Measurements from ENCODE around the gene MIGA2.

- TF ChIP-seq CTCF (IDR thresholded peaks at IDR 0.05) (no peak), POLR2A (IDR thresholded peaks at IDR 0.05) (no peak)
Observed at GRCh38 chr9:129071526-129072126, 35.2 kb downstream of the MIGA2 start.
